LNCAP (cell line): ENCODE results near the gene TREX2.

Experiments
- TF ChIP-seq, protein P1 (sequence below): fragments of 450-650 bp; IDR thresholded peaks from 2 replicates; pipeline ENCODE4 v1.5.1; 2017; ENCODE audit warnings: mild to moderate bottlenecking

The TREX2 gene, protein sequence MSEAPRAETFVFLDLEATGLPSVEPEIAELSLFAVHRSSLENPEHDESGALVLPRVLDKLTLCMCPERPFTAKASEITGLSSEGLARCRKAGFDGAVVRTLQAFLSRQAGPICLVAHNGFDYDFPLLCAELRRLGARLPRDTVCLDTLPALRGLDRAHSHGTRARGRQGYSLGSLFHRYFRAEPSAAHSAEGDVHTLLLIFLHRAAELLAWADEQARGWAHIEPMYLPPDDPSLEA

DNA sequence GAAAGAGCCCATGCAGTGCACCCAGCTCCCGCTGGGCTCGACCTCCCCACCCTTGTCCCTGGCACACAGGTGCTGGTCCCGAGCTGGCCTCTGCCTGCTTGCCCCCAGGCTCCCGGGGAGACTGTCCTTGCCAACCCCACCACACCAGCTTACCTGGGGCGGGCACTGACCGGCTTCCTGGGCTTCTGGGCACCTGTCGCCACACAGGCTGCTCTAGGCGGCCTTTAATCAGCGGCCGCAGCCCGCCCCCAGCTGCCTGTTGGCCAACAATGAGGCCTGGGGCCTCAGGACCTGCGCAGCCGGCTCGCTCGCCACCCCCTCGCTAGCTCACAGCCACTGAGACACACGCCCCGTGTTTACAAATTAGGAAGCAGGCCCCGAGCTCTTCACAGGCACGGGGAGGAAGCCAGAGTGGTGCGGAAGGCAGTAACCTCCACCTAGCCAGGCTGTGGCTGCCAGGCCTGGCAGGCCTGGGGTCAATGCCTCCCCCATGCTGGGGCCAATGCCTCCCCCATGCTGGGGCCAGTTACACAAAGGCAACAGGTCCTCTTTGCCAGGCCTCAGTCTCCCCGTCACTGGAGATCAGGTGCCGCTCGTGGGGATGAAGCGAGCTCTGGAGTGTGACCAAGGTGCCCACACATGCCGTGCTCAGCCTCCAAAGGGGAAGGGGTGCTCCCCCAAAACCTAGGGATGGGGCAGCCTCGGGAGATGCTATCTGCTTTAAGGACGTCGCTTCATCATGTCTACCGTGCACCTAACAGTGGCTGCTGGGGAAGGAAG lies at the start of gene TREX2:
Gene TREX2 (minus strand): TSS at position 201 of the 780 bp plus-strand sequence. CDS start 626 bp downstream, outside the sequence.
- TF ChIP-seq, protein P1, sequence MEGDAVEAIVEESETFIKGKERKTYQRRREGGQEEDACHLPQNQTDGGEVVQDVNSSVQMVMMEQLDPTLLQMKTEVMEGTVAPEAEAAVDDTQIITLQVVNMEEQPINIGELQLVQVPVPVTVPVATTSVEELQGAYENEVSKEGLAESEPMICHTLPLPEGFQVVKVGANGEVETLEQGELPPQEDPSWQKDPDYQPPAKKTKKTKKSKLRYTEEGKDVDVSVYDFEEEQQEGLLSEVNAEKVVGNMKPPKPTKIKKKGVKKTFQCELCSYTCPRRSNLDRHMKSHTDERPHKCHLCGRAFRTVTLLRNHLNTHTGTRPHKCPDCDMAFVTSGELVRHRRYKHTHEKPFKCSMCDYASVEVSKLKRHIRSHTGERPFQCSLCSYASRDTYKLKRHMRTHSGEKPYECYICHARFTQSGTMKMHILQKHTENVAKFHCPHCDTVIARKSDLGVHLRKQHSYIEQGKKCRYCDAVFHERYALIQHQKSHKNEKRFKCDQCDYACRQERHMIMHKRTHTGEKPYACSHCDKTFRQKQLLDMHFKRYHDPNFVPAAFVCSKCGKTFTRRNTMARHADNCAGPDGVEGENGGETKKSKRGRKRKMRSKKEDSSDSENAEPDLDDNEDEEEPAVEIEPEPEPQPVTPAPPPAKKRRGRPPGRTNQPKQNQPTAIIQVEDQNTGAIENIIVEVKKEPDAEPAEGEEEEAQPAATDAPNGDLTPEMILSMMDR, result no peak

DNA sequence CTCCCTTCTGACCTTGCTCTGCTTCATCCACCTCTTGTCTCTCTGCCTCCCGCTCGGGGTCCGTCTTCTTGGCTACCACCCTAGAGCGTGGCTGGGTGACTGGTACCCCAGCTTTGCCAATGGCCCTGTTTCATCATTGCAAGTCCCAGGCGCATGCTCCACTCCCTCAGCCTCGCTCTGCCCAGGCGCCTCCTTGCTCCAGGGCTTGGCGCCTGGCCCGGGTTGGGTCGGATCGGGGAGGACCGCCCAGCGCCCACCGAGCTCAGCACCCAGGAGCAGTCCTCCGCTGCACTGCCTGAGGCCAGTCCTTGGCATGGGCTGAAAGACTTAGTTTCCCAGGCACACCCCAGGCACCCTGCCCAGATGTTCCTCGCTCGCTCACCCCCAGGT lies 49.5 kb upstream of the TREX2 start:
- TF ChIP-seq, protein P1, result no peak

DNA sequence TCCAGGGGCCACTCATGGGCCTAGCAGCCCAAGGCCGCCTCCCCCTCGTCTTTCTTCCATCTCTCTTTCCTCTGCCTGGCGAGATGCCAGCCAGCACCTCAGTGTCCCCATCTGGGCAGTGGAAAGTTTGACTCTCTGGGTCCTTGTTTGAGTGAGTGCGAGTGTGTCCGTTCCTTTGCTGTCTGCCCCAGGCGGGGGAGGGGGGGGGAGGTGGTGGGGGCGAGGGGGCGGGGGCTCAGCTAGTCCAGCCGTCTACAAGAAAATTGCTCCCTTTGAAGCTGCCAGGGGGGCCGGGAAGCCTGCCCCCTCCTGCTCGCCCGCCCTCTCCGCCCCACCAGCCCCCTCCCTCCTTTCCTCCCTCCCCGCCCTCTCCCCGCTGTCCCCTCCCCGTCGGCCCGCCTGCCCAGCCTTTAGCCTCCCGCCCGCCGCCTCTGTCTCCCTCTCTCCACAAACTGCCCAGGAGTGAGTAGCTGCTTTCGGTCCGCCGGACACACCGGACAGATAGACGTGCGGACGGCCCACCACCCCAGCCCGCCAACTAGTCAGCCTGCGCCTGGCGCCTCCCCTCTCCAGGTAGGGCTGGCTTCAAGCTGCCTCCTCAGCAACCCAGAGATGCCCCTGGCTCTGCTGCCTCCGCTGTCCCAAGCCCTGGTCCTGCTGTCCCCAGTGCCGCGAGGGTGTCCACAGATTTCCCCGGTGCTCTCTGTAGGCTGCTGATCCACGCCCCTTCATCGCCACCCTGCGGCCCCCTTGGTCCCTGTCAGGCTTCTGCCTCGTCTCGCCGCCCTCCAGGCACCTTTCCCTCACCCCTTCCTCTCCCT lies 48.9 kb upstream of the TREX2 start, which contains the start of gene BGN:
Gene BGN (plus strand): TSS at position 440 of the 821 bp plus-strand sequence. CDS start 9,652 bp downstream, outside the sequence.
- TF ChIP-seq, protein P1, result no peak

DNA sequence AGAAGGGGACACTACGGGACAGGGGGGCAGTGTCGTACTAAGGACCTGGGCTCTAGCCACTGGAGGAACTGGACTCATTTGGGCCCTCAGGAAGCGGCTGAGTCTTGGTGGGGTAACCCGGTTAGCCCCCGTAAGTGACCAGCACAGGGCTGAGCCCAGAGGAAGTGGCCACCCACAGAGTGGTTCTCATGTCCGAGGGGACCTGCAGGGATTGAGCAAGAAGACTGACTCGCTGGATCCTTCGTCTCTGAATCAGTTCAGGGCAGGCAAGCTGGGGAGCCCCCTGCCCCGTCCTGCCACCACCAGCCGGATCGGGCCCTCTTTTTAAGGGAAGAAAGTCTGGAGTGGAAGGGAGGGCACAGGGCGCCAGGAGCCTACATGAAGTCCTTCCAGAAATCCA lies 48.2 kb upstream of the TREX2 start:
- TF ChIP-seq, protein P1, result no peak

DNA sequence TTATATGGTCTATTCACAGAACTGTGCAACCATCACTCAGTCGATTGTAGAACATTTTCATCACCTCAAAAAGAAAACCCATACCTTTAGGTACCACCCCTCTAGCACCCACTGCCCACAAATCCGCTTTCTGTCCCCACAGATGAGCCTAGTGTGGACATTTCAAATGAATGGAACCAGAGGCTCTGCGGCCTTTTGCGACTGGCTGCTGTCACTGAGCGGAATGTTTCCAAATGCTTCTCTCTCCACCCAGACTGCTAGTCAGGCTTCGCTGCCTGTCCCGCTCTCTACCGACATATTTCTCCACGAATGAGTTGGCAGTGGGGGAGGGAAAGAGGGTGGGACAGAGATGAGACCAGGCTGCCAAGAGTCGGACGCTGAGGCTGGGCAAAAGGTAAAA lies 47.2 kb upstream of the TREX2 start:
- TF ChIP-seq, protein P1, result no peak

DNA sequence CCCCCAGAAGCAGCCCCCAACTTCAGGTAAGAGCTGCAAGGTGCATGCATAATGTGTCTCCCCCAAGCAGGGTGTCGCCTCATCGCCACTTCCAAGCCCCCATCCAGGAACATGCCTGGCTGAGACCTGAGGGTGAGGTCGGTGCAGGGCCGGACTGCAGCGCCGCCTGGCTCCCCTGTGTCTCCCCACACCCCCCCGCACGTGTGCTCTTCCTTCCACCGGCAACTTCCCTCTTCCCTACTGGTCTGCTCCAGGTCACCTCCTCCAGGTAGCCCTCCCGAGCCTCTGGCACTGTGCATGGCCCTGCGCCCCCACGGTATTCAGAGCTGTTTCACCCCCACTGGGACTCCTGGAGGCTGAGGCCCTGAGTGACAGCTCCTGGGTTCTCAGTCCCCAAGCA lies 46.7 kb upstream of the TREX2 start:
- TF ChIP-seq, protein P1, result no peak

DNA sequence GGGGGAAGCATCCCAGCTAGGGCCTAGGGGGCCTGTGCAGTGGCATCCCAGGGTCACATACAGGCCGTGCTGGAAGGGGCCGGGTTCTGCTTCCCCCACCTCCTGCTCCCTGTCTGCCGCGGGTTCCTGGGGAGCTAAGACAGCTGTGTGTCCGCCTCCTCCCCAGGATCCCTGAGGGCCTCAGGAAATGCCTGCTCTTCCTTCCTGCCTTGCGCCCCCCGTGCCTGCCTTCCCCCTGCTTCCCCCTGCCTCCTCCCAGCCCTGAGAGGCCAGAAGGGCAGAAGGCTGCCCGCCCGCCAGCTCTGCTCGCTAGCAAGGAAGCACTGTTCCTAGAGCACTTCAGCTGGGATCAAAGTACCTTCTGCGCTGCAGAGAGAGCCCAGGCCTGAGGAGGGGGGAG lies 46.1 kb upstream of the TREX2 start:
- TF ChIP-seq, protein P1, result no peak
